HepG2 (cell line): ENCODE data around the gene ACTR3. TPM values are rescaled to one million over a fixed set of nuclear protein-coding genes. Genes with fewer than 3 reads are reported as not detected.

Experiments
- ATAC-seq: fragments of 200-7000 bp; cut with Tn5 transposase; 3 replicates; pipeline ENCODE4 v1.9.1; 2020; ENCODE audit warnings: mild to moderate bottlenecking, moderate library complexity
- BruUV-seq: library from RNA; stranded (reverse); fragments of 400-500 nt; replicated peaks from 2 replicates; lab custom pipeline; 2021; lab: Mats Ljungman, UMichigan
- CTCF ChIA-PET: fragments of 300-600 bp; formaldehyde crosslinking; extraction: SDS; loops from one replicate; lab custom pipeline; 2021; ENCODE audit warnings: low total read pairs, inconsistent platforms, low intra/inter-chr PET ratio; lab: Yijun Ruan, JAX
- POLR2A ChIA-PET: fragments of 350-600 bp; sonication (Branson Sonifier 250); formaldehyde crosslinking; loops from one replicate; lab custom pipeline; 2020; ENCODE audit warnings: antibody characterized with exemption, inconsistent platforms; lab: Yijun Ruan, JAX
- DNase-seq: peaks from one replicate; pipeline ENCODE4 v3.0.0-alpha.2; 2015; ENCODE audit warnings: low spot score
- FAIRE-seq: peaks from 3 replicates; lab custom pipeline; 2011; peaks lifted over from hg19 to GRCh38; lab: Jason Lieb, UNC
- H2AFZ ChIP-seq: one replicate; pipeline ENCODE4 v1.6.1; 2011; ENCODE audit warnings: low read length, inconsistent platforms
- H3K27ac ChIP-seq: fragments of 300-600 bp; 3 replicates; pipeline ENCODE4 v1.8.0; 2011; ENCODE audit warnings: mixed run types, mild to moderate bottlenecking, mixed read lengths, low read length, inconsistent platforms; ENCODE audit not compliant: insufficient read depth; ENCODE audit errors: extremely low read length
- H3K27me3 ChIP-seq, 2 experiments: fragments of 200-600 bp in 1 of 2; 2 replicates in 1 of 2; 3 replicates in 1 of 2; pipeline versions ENCODE4 v1.6.0 to v1.8.0; 2011; ENCODE audit warnings: low read length in 2 of 2, mild to moderate bottlenecking in 2 of 2, moderate library complexity in 2 of 2, inconsistent platforms in 1 of 2; ENCODE audit not compliant: insufficient read depth in 2 of 2, control insufficient read depth in 1 of 2
- H3K36me3 ChIP-seq, 2 experiments: fragments of 200-600 bp in 1 of 2; replicated peaks in 1 of 2; 2 replicates in 1 of 2; 3 replicates in 1 of 2; pipeline versions ENCODE4 v1.5.1 to v1.8.0; 2011; ENCODE audit warnings: low read length in 2 of 2, inconsistent platforms in 1 of 2; ENCODE audit not compliant: insufficient read depth in 2 of 2, control insufficient read depth in 1 of 2
- H3K4me1 ChIP-seq: 2 replicates; pipeline ENCODE4 v1.5.1; 2012; ENCODE audit warnings: low read length, inconsistent platforms; ENCODE audit not compliant: insufficient read depth
- H3K4me2 ChIP-seq: 2 replicates; pipeline ENCODE4 v1.6.0; 2011; ENCODE audit warnings: low read depth, low read length, inconsistent platforms
- H3K4me3 ChIP-seq, 3 experiments: fragments of 200-600 bp in 1 of 3; sonication (generic), shearing (Covaris generic) in 1 of 3; replicated peaks in 1 of 3; 2 replicates each; pipeline ENCODE4 v1.5.1; 2011 to 2016; ENCODE audit warnings: low read length in 3 of 3, inconsistent platforms in 2 of 3, low read depth in 2 of 3, mild to moderate bottlenecking in 2 of 3, control low read depth in 1 of 3, mixed read lengths in 1 of 3; ENCODE audit not compliant: insufficient read depth in 1 of 3
- H3K79me2 ChIP-seq: one replicate; pipeline ENCODE4 v1.6.1; 2011; ENCODE audit warnings: low read length, inconsistent platforms; ENCODE audit not compliant: insufficient read depth
- H3K9ac ChIP-seq: 2 replicates; pipeline ENCODE4 v1.6.0; 2011; ENCODE audit warnings: mild to moderate bottlenecking, low read depth, low read length, inconsistent platforms; ENCODE audit not compliant: insufficient read depth
- H3K9me3 ChIP-seq: 2 replicates; pipeline ENCODE4 v1.5.1; 2012; ENCODE audit warnings: mild to moderate bottlenecking, low read length
- H4K20me1 ChIP-seq: 2 replicates; pipeline ENCODE4 v1.6.0; 2011; ENCODE audit warnings: inconsistent platforms, mild to moderate bottlenecking, low read length, moderate library complexity; ENCODE audit not compliant: insufficient read depth
- CCAR2 ChIP-seq: fragments of 200-400 bp; formaldehyde crosslinking; optimal IDR thresholded peaks from 2 replicates; pipeline ENCODE3; 2018; ENCODE audit warnings: low read depth, mild to moderate bottlenecking, low read length, moderate library complexity
- IKZF5 ChIP-seq: IDR thresholded peaks from 2 replicates; pipeline ENCODE4 v1.6.1; 2018; ENCODE audit warnings: missing genetic modification reagents, mild to moderate bottlenecking, missing compliant biosample characterization
- KDM5B ChIP-seq: sonication (generic); formaldehyde crosslinking; IDR thresholded peaks from 2 replicates; pipeline ENCODE4 v1.4.0; 2020; ENCODE audit warnings: missing genetic modification reagents, mild to moderate bottlenecking, borderline replicate concordance
- LBX2 ChIP-seq: sonication (generic); formaldehyde crosslinking; IDR thresholded peaks from 2 replicates; pipeline ENCODE4 v1.5.0; 2020; ENCODE audit warnings: missing genetic modification reagents, mild to moderate bottlenecking, borderline replicate concordance
- PBX3 ChIP-seq: sonication (generic); formaldehyde crosslinking; IDR thresholded peaks from 2 replicates; pipeline ENCODE4 v1.8.1; 2023; ENCODE audit warnings: missing genetic modification reagents, inconsistent platforms, borderline replicate concordance
- SAP130 ChIP-seq: IDR thresholded peaks from 2 replicates; pipeline ENCODE4 v1.6.1; 2016; ENCODE audit warnings: low read depth
- SMAD9 ChIP-seq: sonication (generic); formaldehyde crosslinking; IDR thresholded peaks from 2 replicates; pipeline ENCODE4 v1.5.1; 2020; ENCODE audit warnings: mild to moderate bottlenecking, missing genetic modification reagents
- YY1 ChIP-seq: IDR thresholded peaks from 2 replicates; pipeline ENCODE4 v1.6.1; 2011; ENCODE audit warnings: low read length, low read depth, moderate library complexity, mild to moderate bottlenecking; ENCODE audit not compliant: insufficient read depth, insufficient replicate concordance
- ZBTB20 ChIP-seq: sonication (generic); formaldehyde crosslinking; IDR thresholded peaks from 2 replicates; pipeline ENCODE4 v1.8.1; 2023; ENCODE audit warnings: missing genetic modification reagents, low read depth, mild to moderate bottlenecking, borderline replicate concordance
- ZNF207 ChIP-seq: fragments of 450-650 bp; IDR thresholded peaks from 2 replicates; pipeline ENCODE4 v1.6.1; 2016; ENCODE audit warnings: antibody characterized with exemption, borderline replicate concordance
- ZNF333 ChIP-seq: sonication (generic); formaldehyde crosslinking; IDR thresholded peaks from 2 replicates; pipeline ENCODE4 v1.4.0; 2020; ENCODE audit warnings: mild to moderate bottlenecking, missing genetic modification reagents, borderline replicate concordance
- ZNF34 ChIP-seq: sonication (generic); formaldehyde crosslinking; IDR thresholded peaks from 2 replicates; pipeline ENCODE4 v1.4.0; 2020; ENCODE audit warnings: mild to moderate bottlenecking, missing genetic modification reagents, borderline replicate concordance
- ZNF451 ChIP-seq: sonication (generic); formaldehyde crosslinking; IDR thresholded peaks from 2 replicates; pipeline ENCODE4 v1.5.0; 2020; ENCODE audit warnings: mild to moderate bottlenecking, missing genetic modification reagents
- ZNF607 ChIP-seq: sonication (generic); formaldehyde crosslinking; IDR thresholded peaks from 2 replicates; pipeline ENCODE4 v1.5.1; 2020; ENCODE audit warnings: missing genetic modification reagents, mild to moderate bottlenecking, borderline replicate concordance
- ZNF776 ChIP-seq: sonication (generic); formaldehyde crosslinking; IDR thresholded peaks from 2 replicates; pipeline ENCODE4 v1.4.0; 2020; ENCODE audit warnings: mild to moderate bottlenecking, missing genetic modification reagents
- WGBS: methylation state at CpG from one replicate; pipeline ENCODE4 v1.1.6; 2017; ENCODE audit warnings: low lambda C conversion rate; 5-methylcytosine and 5-hydroxymethylcytosine counted together
- in situ Hi-C: cut with HindIII; loops from 2 replicates; pipeline ENCODE4 v1.10.0; 2017; ENCODE audit warnings: low pct_unique_long_range_greater_than_20kb; ENCODE audit not compliant: extremely low pct_ligation_motif_present
- intact Hi-C: fragments of 100-400 bp; cut with micrococcal nuclease; formaldehyde crosslinking; loops from one replicate; pipeline ENCODE4 v1.10.0; 2022; ENCODE audit not compliant: unreplicated experiment
- polyA plus RNA-seq, 8 experiments: library from polyadenylated mRNA; depleted of rRNA in 3 of 8; stranded (reverse) in 7 of 8; unstranded in 1 of 8; fragments of >200 nt; fragmentation: Illumina TruSeq in 4 of 8; extraction: Trizol in 4 of 8; gene quantifications; 2 replicates each; pipeline versions ENCODE4 v1.2.1 to v1.2.3, GENCODE V29; 2011 to 2016; ENCODE audit warnings: low read depth in 4 of 8, missing spikeins in 1 of 8, mixed read lengths in 1 of 8; ENCODE audit not compliant: insufficient read depth in 1 of 8
- total RNA-seq, 5 experiments: library from RNA; depleted of rRNA; stranded (reverse); fragments of >200 nt; fragmentation: Illumina TruSeq; extraction: Trizol; gene quantifications; 2 replicates each; pipeline ENCODE4 v1.2.3, GENCODE V29; 2016; ENCODE audit warnings: low read depth in 1 of 5
- TF ChIP-seq, protein P1 (sequence below): sonication (generic); formaldehyde crosslinking; IDR thresholded peaks from 2 replicates; pipeline ENCODE4 v1.5.0; 2020; ENCODE audit warnings: mild to moderate bottlenecking, missing genetic modification reagents

Gene ACTR3
- total and polyA plus RNA-seq, 2 of the 13 experiments (the other 11 are each of a cell fraction or from before 2014, with no cell fraction given), result 123 to 225 TPM

DNA sequence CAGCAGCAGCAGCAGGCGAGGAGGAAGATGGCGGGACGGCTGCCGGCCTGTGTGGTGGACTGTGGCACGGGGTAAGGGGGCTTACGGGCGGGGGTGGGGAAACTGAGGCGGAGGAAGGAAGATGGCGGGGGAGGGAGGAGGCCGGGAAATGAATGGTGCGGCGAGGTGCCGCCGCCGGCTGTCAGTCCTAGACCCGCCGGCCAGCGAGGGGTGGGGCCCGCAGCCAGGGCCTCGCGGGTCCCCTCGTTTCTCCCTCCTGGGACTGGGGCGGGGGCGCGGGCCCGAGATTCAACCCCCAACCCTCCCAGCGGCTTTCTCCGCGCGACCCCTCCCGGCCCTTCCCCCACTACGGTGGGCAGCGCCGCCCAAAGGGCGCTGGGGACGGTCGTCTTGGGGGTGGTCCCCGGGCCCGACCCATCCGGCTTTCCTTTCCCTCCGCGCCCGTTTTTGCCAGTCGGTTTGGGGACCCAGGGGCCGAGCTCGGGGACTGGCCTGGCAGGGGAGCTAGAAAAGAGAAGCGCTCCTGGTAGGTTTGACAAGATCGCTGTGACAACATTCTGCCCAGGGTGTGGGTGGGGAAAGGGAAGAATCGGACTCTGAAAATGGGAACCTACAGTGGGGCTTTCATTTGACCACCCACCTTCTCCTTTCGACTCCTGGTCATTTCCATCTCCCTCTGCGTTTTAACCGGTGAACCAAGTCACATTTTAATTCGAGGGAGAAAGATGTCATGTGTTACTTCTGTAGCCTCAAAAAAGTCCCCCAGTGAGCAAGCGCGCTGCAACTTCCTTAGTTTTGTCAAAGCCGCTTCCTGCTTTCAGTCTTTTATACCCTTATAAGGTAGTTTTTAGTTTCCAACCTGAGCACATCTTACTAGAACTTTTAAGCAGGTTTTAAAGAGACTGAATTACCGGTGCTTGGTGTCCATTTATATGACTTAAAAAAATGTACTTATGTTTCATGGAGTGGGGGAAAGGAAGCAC is 655 bp downstream of the ACTR3 start (continued):
- TF ChIP-seq ZNF776 (peak; percentile 2; the same call in 1 of the 2 replicates), ZNF34 (CRISPR knock-in tag) (no peak), SAP130 (CRISPR knock-in tag) (peak; percentile 82), ZNF451 (CRISPR knock-in tag) (no peak), ZNF333 (peak; percentile 46; the same call in 1 of the 2 replicates)

- Histone ChIP-seq H3K4me1 (peaks cover 75% of the 10 kb centered on the region), H3K79me2 (peaks cover 69% of the 10 kb centered on the region), H3K9ac (peak overlapping the region; percentile 91), H3K27ac (peak overlapping the region; percentile 94), H2AFZ (peak overlapping the region; percentile 18), H3K36me3 (no peaks in the 10 kb centered on the region), H3K27me3 (no peaks in the 10 kb centered on the region; a peak in 1 of 5 replicates), H3K4me3 (peak overlapping the region; percentile 92 to 96 (median 95)), H3K9me3 (no peaks in the 10 kb centered on the region), H3K4me2 (peak overlapping the region; percentile 87), H4K20me1 (peaks cover 7% of the 10 kb centered on the region; the same call in 1 of the 2 replicates)
- intact Hi-C loops (loop anchor here (1.0 kb wide), 1 partner anchor 135 kb away; the partner anchor contains the start of gene SLC35F5), in situ Hi-C loops (no loop called here)
- BruUV-seq, result no TSS peak
- ChIA-PET CTCF (no interaction called here), POLR2A (no interaction called here)
- WGBS, result 2% methylated on average over 5 of the region's 5 CpGs
- no peak for FAIRE-seq
- no peak for ATAC-seq
- no peak for DNase-seq
- TF ChIP-seq ZNF607 (CRISPR knock-in tag) (no peak), IKZF5 (CRISPR knock-in tag) (no peak), PBX3 (CRISPR knock-in tag) (no peak), ZBTB20 (CRISPR knock-in tag) (no peak), SMAD9 (CRISPR knock-in tag) (no peak), YY1 (no peak), LBX2 (no peak), KDM5B (CRISPR knock-in tag) (no peak), CCAR2 (no peak), ZNF207 (no peak)
- TF ChIP-seq, protein P1, sequence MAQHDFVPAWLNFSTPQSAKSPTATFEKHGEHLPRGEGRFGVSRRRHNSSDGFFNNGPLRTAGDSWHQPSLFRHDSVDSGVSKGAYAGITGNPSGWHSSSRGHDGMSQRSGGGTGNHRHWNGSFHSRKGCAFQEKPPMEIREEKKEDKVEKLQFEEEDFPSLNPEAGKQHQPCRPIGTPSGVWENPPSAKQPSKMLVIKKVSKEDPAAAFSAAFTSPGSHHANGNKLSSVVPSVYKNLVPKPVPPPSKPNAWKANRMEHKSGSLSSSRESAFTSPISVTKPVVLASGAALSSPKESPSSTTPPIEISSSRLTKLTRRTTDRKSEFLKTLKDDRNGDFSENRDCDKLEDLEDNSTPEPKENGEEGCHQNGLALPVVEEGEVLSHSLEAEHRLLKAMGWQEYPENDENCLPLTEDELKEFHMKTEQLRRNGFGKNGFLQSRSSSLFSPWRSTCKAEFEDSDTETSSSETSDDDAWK (CRISPR knock-in tag), result no peak
Observed at GRCh38 chr2:113891265-113891959, 1.5 kb downstream of the ACTR3 start.
